ENCODE results near the gene THRAP3.

GRCh38 chr1:36322041-36322785 lies 98.0 kb downstream of the THRAP3 start:
- TF ChIP-seq POLR2AphosphoS5 (IDR thresholded peaks at IDR 0.05) (peak in 1 of 4 donors; percentile 11), POLR2A (IDR thresholded peaks at IDR 0.05) (no peak), CTCF (IDR thresholded peaks at IDR 0.05) (no peak)

All from sigmoid colon (tissue), 4 donors.